Measurements from ENCODE around the gene TMEM120B.

Gene TMEM120B

GRCh38 chr12:121823727-121824115, 111.2 kb downstream of the TMEM120B start:
- Histone ChIP-seq H3K4me3 (IDR thresholded peaks at IDR 0.05; ENCODE audit: insufficient read depth, low read depth, low read length) (no peak overlapping the region), H2AFZ (ENCODE audit: low read depth) (no peak overlapping the region), H3K27me3 (ENCODE audit: insufficient read depth, low read depth) (no peaks in the 10 kb centered on the region), H3K9ac (no peak overlapping the region), H3K4me2 (no peak overlapping the region), H4K20me1 (ENCODE audit: insufficient read depth) (no peaks in the 10 kb centered on the region), H3K36me3 (ENCODE audit: insufficient read depth) (no peaks in the 10 kb centered on the region), H3K79me2 (ENCODE audit: insufficient read depth, low read depth) (no peaks in the 10 kb centered on the region), H3K4me1 (ENCODE audit: low read depth, poor library complexity, severe bottlenecking) (no peaks in the 10 kb centered on the region), H3K27ac (no peak overlapping the region)
- no peak for TF ChIP-seq CTCF (conservative IDR thresholded peaks at IDR 0.05; ENCODE audit: low read depth, low read length)

- no peaks in the 10 kb centered on the region for H3K36me3 ChIP-seq (ENCODE audit: insufficient read depth)
- H3K9ac ChIP-seq, result no peak overlapping the region
- H4K20me1 ChIP-seq (ENCODE audit: insufficient read depth), result no peaks in the 10 kb centered on the region
- no peak overlapping the region for H3K27ac ChIP-seq
- no peaks in the 10 kb centered on the region for H3K27me3 ChIP-seq (ENCODE audit: insufficient read depth, low read depth)
- TF ChIP-seq CTCF (conservative IDR thresholded peaks at IDR 0.05; ENCODE audit: low read depth, low read length), result no peak
- no peak overlapping the region for H3K4me3 ChIP-seq (IDR thresholded peaks at IDR 0.05; ENCODE audit: insufficient read depth, low read depth, low read length)
- no peak overlapping the region for H3K4me2 ChIP-seq
- H2AFZ ChIP-seq (ENCODE audit: low read depth), result no peak overlapping the region
- H3K4me1 ChIP-seq (ENCODE audit: low read depth, poor library complexity, severe bottlenecking), result no peaks in the 10 kb centered on the region
- no peaks in the 10 kb centered on the region for H3K79me2 ChIP-seq (ENCODE audit: insufficient read depth, low read depth)
Measured at GRCh38 chr12:121825041-121825523, 112.5 kb downstream of the TMEM120B start.

- Histone ChIP-seq H3K79me2 (ENCODE audit: insufficient read depth, low read depth) (no peaks in the 10 kb centered on the region), H4K20me1 (ENCODE audit: insufficient read depth) (no peaks in the 10 kb centered on the region), H3K4me3 (IDR thresholded peaks at IDR 0.05; ENCODE audit: insufficient read depth, low read depth, low read length) (no peak overlapping the region), H2AFZ (ENCODE audit: low read depth) (no peak overlapping the region), H3K27ac (no peak overlapping the region), H3K27me3 (ENCODE audit: insufficient read depth, low read depth) (no peaks in the 10 kb centered on the region), H3K4me2 (no peak overlapping the region), H3K4me1 (ENCODE audit: low read depth, poor library complexity, severe bottlenecking) (no peaks in the 10 kb centered on the region), H3K9ac (no peak overlapping the region), H3K36me3 (ENCODE audit: insufficient read depth) (no peaks in the 10 kb centered on the region)
- TF ChIP-seq CTCF (conservative IDR thresholded peaks at IDR 0.05; ENCODE audit: low read depth, low read length), result no peak
Measured at GRCh38 chr12:121826318-121827150, 114.0 kb downstream of the TMEM120B start.

GRCh38 chr12:121827351-121828099, 115.0 kb downstream of the TMEM120B start:
- no peak for TF ChIP-seq CTCF (conservative IDR thresholded peaks at IDR 0.05; ENCODE audit: low read depth, low read length)
- no peak overlapping the region for H2AFZ ChIP-seq (ENCODE audit: low read depth)
- H3K4me2 ChIP-seq, result no peak overlapping the region
- H4K20me1 ChIP-seq (ENCODE audit: insufficient read depth), result no peaks in the 10 kb centered on the region
- no peaks in the 10 kb centered on the region for H3K79me2 ChIP-seq (ENCODE audit: insufficient read depth, low read depth)
- H3K27me3 ChIP-seq (ENCODE audit: insufficient read depth, low read depth), result no peaks in the 10 kb centered on the region
- H3K36me3 ChIP-seq (ENCODE audit: insufficient read depth), result no peaks in the 10 kb centered on the region
- H3K27ac ChIP-seq, result no peak overlapping the region
- H3K4me3 ChIP-seq (IDR thresholded peaks at IDR 0.05; ENCODE audit: insufficient read depth, low read depth, low read length), result no peak overlapping the region
- H3K4me1 ChIP-seq (ENCODE audit: low read depth, poor library complexity, severe bottlenecking), result no peaks in the 10 kb centered on the region
- no peak overlapping the region for H3K9ac ChIP-seq

All from KMS-11 (cell line).